ENCODE results near the gene THAP12. TPM values are rescaled to one million over a fixed set of nuclear protein-coding genes. Genes with fewer than 3 reads are reported as not detected.

THAP12 gene
- total RNA-seq, 2 experiments from 2014 or later: 50.3 TPM

DNA sequence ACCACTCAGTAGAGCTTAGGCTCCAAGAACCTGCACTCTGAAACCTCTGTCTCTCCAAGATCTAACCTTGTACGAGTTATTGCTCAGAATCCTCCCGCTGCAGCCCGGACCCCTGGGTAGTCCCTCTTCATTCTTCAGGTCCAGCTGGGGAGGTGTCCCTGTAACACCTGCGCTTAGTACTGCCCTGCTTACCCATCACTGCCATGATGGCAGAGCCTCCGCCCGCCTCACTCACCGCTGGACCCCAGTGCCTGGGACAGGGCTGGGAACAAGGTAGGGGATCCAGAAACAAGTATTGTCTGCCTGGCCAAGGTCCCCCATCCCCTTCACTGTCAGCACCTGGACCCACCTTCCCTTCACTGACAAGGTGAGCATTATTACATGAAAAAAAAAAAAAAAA, 50.3 kb downstream of the THAP12 start:
- H3K4me3 Mint-ChIP-seq: no peak overlapping the region
- ATAC-seq (no peak), DNase-seq (no peak)
- intact Hi-C loops (cut with micrococcal nuclease): no loop called here
- peaks cover 9% of the 10 kb centered on the region for H3K9me3 Mint-ChIP-seq
- CTCF ChIA-PET: interaction anchor here (1.0 kb wide), 1 partner anchor 12 kb away, joined by 3 read pairs; no protein-coding TSS in a partner anchor
- TF ChIP-seq, protein P1, sequence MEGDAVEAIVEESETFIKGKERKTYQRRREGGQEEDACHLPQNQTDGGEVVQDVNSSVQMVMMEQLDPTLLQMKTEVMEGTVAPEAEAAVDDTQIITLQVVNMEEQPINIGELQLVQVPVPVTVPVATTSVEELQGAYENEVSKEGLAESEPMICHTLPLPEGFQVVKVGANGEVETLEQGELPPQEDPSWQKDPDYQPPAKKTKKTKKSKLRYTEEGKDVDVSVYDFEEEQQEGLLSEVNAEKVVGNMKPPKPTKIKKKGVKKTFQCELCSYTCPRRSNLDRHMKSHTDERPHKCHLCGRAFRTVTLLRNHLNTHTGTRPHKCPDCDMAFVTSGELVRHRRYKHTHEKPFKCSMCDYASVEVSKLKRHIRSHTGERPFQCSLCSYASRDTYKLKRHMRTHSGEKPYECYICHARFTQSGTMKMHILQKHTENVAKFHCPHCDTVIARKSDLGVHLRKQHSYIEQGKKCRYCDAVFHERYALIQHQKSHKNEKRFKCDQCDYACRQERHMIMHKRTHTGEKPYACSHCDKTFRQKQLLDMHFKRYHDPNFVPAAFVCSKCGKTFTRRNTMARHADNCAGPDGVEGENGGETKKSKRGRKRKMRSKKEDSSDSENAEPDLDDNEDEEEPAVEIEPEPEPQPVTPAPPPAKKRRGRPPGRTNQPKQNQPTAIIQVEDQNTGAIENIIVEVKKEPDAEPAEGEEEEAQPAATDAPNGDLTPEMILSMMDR (IDR thresholded peaks at IDR 0.05): no peak
- POLR2A ChIA-PET: no interaction called here
- H3K4me1 Mint-ChIP-seq (ENCODE audit: low read depth): no peaks in the 10 kb centered on the region
- no peak overlapping the region for H3K27ac Mint-ChIP-seq
- H3K27me3 Mint-ChIP-seq: no peaks in the 10 kb centered on the region
- H3K36me3 Mint-ChIP-seq (ENCODE audit: low read depth): peaks cover 2% of the 10 kb centered on the region

DNA sequence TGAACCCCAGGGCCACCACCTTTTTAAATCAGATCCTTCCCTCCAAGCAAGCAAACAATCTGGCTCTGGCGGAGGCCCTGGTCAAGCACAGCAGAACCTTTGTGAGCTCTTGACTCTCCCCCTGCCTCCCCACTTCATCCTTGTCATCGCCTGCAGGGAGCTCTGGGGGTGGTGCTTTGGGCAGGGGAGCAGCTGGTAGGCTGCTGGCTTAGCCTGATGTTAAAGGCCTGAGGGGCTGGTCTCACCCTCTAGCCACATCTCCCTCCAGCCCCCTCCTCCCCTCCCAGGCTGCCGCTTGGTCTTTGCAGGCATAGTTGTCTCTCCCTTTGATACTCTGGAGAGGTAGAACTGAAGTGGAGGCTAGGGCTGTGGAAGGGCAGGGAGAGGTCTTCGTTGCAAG, 50.9 kb downstream of the THAP12 start:
- no peak overlapping the region for H3K4me3 Mint-ChIP-seq
- intact Hi-C loops (cut with micrococcal nuclease): no loop called here
- no peaks in the 10 kb centered on the region for H3K4me1 Mint-ChIP-seq (ENCODE audit: low read depth)
- ATAC-seq (no peak), DNase-seq (no peak)
- peaks cover 3% of the 10 kb centered on the region for H3K27me3 Mint-ChIP-seq
- H3K36me3 Mint-ChIP-seq (ENCODE audit: low read depth): peaks cover 2% of the 10 kb centered on the region
- no peak overlapping the region for H3K27ac Mint-ChIP-seq
- ChIA-PET POLR2A (no interaction called here), CTCF (interaction anchor here (1.0 kb wide), 1 partner anchor 11 kb away, joined by 3 read pairs; no protein-coding TSS in a partner anchor)
- TF ChIP-seq, protein P1 (IDR thresholded peaks at IDR 0.05): no peak
- H3K9me3 Mint-ChIP-seq: peaks cover 7% of the 10 kb centered on the region

DNA sequence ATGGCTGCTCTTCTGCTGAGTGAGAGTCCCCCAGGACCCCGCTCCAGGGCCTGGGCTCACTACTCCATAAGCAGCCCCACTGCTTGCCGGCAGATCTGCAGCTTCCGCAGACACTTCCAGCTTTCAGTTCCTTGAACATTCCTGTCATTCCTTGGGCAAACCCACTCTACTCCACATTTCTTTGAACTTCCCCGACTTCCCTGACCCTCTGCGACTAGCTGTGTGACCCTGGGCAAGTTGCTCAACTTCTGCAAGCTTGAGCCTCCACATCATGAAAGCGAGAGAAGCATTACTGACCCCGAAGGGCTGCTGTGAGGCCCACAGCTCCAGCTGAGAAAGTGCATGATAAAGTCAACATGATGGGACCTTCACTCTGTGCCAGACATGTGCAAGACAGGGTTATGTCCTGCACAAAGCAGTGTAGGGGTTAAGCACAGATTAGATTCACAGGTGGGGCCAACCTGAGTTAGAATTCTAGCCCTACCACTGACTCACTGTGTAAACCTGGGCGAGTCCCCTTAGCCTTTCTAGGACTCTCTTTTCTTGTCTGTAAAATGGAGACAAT, 51.8 kb downstream of the THAP12 start:
- ChIA-PET CTCF (interaction anchor here (1.1 to 2.0 kb wide), 2 partner anchors 10 to 122 kb away, joined by 4 to 7 read pairs; no protein-coding TSS in a partner anchor), POLR2A (no interaction called here)
- DNase-seq (no peak), ATAC-seq (no peak)
- Mint-ChIP-seq H3K9me3 (peaks cover under 1% of the 10 kb centered on the region), H3K36me3 (ENCODE audit: low read depth) (no peaks in the 10 kb centered on the region), H3K4me1 (ENCODE audit: low read depth) (no peaks in the 10 kb centered on the region), H3K27ac (no peak overlapping the region), H3K4me3 (no peak overlapping the region), H3K27me3 (peaks cover 3% of the 10 kb centered on the region)
- TF ChIP-seq, protein P1 (IDR thresholded peaks at IDR 0.05): no peak
- intact Hi-C loops (cut with micrococcal nuclease): no loop called here

DNA sequence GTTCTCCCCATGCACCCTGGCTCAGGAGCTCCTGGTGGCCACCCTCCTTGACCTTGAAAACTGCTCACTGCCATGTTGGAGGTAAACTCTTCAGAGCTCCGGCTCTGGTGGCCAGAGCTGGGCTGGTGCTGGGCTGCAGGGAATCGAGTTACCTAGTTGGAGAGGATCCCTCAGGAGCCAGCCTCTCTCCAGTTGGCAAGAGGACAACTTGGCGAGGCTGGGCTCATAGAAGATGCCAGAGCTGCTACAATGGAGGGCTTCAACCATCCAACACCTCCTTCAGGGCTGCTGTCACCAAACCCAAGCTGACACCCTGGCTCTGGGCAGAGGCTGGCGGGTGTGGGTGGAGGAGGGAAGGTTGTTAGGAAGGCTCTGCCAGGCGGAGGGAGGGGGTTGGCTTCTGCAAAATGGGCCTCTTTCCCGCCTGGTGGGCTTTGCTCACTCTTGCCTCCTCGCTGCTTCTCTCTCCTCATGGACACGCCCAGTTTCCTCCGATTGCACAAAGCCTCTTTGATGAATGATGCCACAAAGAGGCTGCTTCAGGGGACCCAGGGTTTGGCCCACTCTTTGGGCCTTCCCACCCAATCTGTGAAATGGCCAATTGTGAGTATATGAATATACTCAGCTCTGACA, 53.1 kb downstream of the THAP12 start:
- H3K4me1 Mint-ChIP-seq (ENCODE audit: low read depth): no peaks in the 10 kb centered on the region
- TF ChIP-seq, protein P1 (IDR thresholded peaks at IDR 0.05): no peak
- H3K36me3 Mint-ChIP-seq (ENCODE audit: low read depth): no peaks in the 10 kb centered on the region
- ChIA-PET CTCF (interaction anchor here (1.1 to 2.6 kb wide), 4 partner anchors 9 to 176 kb away, joined by 3 to 14 read pairs (median 5); no protein-coding TSS in a partner anchor), POLR2A (no interaction called here)
- intact Hi-C loops (cut with micrococcal nuclease): no loop called here
- no peaks in the 10 kb centered on the region for H3K9me3 Mint-ChIP-seq
- peaks cover 11% of the 10 kb centered on the region for H3K27me3 Mint-ChIP-seq
- DNase-seq: no peak
- ATAC-seq: no peak
- H3K27ac Mint-ChIP-seq: no peak overlapping the region
- H3K4me3 Mint-ChIP-seq: no peak overlapping the region

DNA sequence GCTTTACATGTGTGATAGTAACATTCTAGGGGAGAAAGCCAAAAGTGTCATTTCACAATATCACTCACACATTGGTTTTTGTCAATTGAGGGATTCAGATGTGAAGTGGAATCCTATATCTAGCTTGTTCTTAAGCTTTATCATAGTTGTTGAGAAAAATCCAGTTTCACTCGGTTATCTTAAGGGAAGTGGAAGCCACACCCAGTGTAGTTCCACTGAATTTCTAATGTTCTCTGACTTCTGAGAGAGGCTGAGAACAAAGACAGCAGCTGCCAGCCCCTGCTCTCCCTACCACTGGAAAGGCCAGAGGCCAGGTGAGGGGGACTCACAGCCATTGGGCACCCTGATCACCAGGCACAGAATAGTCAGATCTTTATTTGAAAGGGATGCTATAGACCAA, 53.7 kb downstream of the THAP12 start:
- H3K4me3 Mint-ChIP-seq: no peak overlapping the region
- TF ChIP-seq, protein P1 (IDR thresholded peaks at IDR 0.05): no peak

More for the DNA sequence above, 53.7 kb downstream of the THAP12 start:
- Mint-ChIP-seq H3K9me3 (no peaks in the 10 kb centered on the region), H3K27me3 (peaks cover 18% of the 10 kb centered on the region), H3K36me3 (ENCODE audit: low read depth) (no peaks in the 10 kb centered on the region), H3K27ac (no peak overlapping the region), H3K4me1 (ENCODE audit: low read depth) (no peaks in the 10 kb centered on the region)
- DNase-seq: no peak
- ChIA-PET POLR2A (no interaction called here), CTCF (interaction anchor here (1.1 to 2.6 kb wide), 4 partner anchors 8 to 175 kb away, joined by 3 to 14 read pairs (median 5); no protein-coding TSS in a partner anchor)
- intact Hi-C loops (cut with micrococcal nuclease): no loop called here
- no peak for ATAC-seq
